K562 (cell line): ENCODE results near the gene F12. TPM values are rescaled to one million over a fixed set of nuclear protein-coding genes. Genes with fewer than 3 reads are reported as not detected.

Source experiments
- E2F8 ChIP-seq: fragments of 450-650 bp; IDR thresholded peaks from 2 replicates; pipeline ENCODE4 v1.7.1; 2018; ENCODE audit warnings: mild to moderate bottlenecking, low read depth; ENCODE audit not compliant: partially characterized antibody
- KLF6 ChIP-seq: fragments of 250-450 bp; sonication (Bioruptor Pico); IDR thresholded peaks from 2 replicates; pipeline ENCODE4 v1.4.0; 2020; ENCODE audit warnings: mild to moderate bottlenecking, moderate library complexity, borderline replicate concordance
- NCOA4 ChIP-seq: fragments of 450-650 bp; IDR thresholded peaks from 2 replicates; pipeline ENCODE4 v1.6.1; 2018; ENCODE audit warnings: mild to moderate bottlenecking; ENCODE audit not compliant: partially characterized antibody
- OTX1 ChIP-seq: fragments of 450-650 bp; formaldehyde crosslinking; IDR thresholded peaks from 2 replicates; pipeline ENCODE4 v1.4.0; 2022; ENCODE audit warnings: mild to moderate bottlenecking
- PKNOX1 ChIP-seq: fragments of 450-650 bp; IDR thresholded peaks from 2 replicates; pipeline ENCODE4 v1.6.1; 2016
- STAG1 ChIP-seq: sonication (generic); formaldehyde crosslinking; IDR thresholded peaks from 2 replicates; pipeline ENCODE4 v1.5.0; 2020; ENCODE audit warnings: missing genetic modification reagents, borderline replicate concordance
- TEAD1 ChIP-seq, 2 experiments: fragments of 450-650 bp in 1 of 2; sonication (generic) in 1 of 2; formaldehyde crosslinking; IDR thresholded peaks; 2 replicates each; pipeline versions ENCODE4 v1.4.0 to v1.8.0; 2020 to 2022; ENCODE audit warnings: mild to moderate bottlenecking in 2 of 2, missing genetic modification reagents in 1 of 2
- TOE1 ChIP-seq, 2 experiments: fragments of 450-650 bp in 1 of 2; sonication (generic) in 1 of 2; formaldehyde crosslinking in 1 of 2; IDR thresholded peaks; 2 replicates each; pipeline versions ENCODE4 v1.7.1 to v1.8.0; 2016 to 2022; ENCODE audit warnings: borderline replicate concordance in 2 of 2, mild to moderate bottlenecking in 2 of 2, antibody characterized with exemption in 1 of 2, inconsistent platforms in 1 of 2, low read depth in 1 of 2, missing genetic modification reagents in 1 of 2, moderate library complexity in 1 of 2
- ZBTB40 ChIP-seq, 2 experiments: fragments of 450-650 bp in 1 of 2; sonication (generic) in 1 of 2; formaldehyde crosslinking in 1 of 2; IDR thresholded peaks; 2 replicates each; pipeline versions ENCODE4 v1.7.1 to v1.9.0; 2016 to 2022; ENCODE audit warnings: inconsistent platforms in 1 of 2, mild to moderate bottlenecking in 1 of 2, missing genetic modification reagents in 1 of 2
- ZC3H8 ChIP-seq: fragments of 450-650 bp; IDR thresholded peaks from 2 replicates; pipeline ENCODE4 v1.6.1; 2017
- ZNF830 ChIP-seq: fragments of 250-450 bp; sonication (Bioruptor Pico); IDR thresholded peaks from 2 replicates; pipeline ENCODE4 v1.5.0; 2021; ENCODE audit warnings: mild to moderate bottlenecking
- polyA plus RNA-seq, 8 experiments: library from polyadenylated mRNA; depleted of rRNA in 4 of 8; stranded (reverse) in 5 of 8; unstranded in 3 of 8; fragments of >200 nt; fragmentation: Nextera tagmentation in 2 of 8; fragmentation: Illumina TruSeq in 1 of 8; extraction: Ambion mirVana in 2 of 8; extraction: Trizol in 1 of 8; gene quantifications; 2 replicates each; pipeline versions ENCODE4 v1.2.1 to v1.2.3, GENCODE V29; 2011 to 2014; ENCODE audit warnings: inconsistent platforms in 1 of 8, missing spikeins in 1 of 8
- total RNA-seq, 7 experiments: library from RNA; depleted of rRNA in 6 of 7; stranded (reverse); fragments of >200 nt in 6 of 7; fragmentation: Illumina TruSeq in 2 of 7; extraction: Trizol in 2 of 7; gene quantifications; 2 replicates each; pipeline versions ENCODE4 v1.2.1 to v1.2.3, GENCODE V29; 2011 to 2021; ENCODE audit warnings: low replicate concordance in 1 of 7

F12 gene
- total and polyA plus RNA-seq, 9 of the 15 experiments (the other 6 are each of a cell fraction or from before 2014, with no cell fraction given): 0.59 to 18.3 (median 3.6) TPM

- TF ChIP-seq TOE1 (IDR thresholded peaks at IDR 0.05; ENCODE audit: borderline replicate concordance) (peak; percentile 68), TOE1 (CRISPR knock-in tag; IDR thresholded peaks at IDR 0.05; ENCODE audit: borderline replicate concordance, low read depth) (no peak), STAG1 (CRISPR knock-in tag) (no peak), ZBTB40 (IDR thresholded peaks at IDR 0.05) (peak; percentile 40), ZBTB40 (CRISPR knock-in tag; IDR thresholded peaks at IDR 0.05) (no peak), NCOA4 (peak; percentile 89), ZC3H8 (0 out of 2 replicates have a peak, but pooled peaks have one; percentile 35), PKNOX1 (no peak), TEAD1 (CRISPR knock-in tag; IDR thresholded peaks at IDR 0.05) (0 out of 4 replicates have a peak, but pooled peaks of 1 of the 2 experiments have one; percentile 38), OTX1 (peak; percentile 8; the same call in 1 of the 2 replicates), KLF6 (CRISPR knock-in tag) (peak; percentile 20; the same call in 1 of the 2 replicates), ZNF830 (CRISPR knock-in tag) (peak; percentile 62; the same call in 1 of the 2 replicates), E2F8 (peak; percentile 22)
Measured at GRCh38 chr5:177378884-177379883, 30.2 kb downstream of the F12 start (continued).
